ENCODE measurements around the gene AFF2.

The AFF2 gene

DNA sequence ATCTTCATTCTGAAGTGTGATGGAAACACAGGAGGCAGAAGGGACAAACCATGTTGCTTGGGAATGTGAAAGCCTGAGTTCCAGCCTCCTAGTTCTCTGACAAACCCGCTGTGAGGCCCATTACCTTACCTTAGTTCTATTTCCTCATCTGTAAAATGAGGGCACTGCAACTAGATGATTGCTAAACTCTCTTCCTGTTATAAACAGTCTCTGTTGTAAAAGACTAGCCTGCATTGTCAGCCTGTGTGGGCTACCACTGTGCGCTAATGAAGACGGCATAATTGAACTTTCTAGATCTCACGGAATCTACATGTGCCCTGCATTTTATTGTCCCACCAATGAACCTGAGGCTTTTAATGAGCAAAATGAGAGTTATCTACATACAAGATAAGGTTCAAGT lies 147.2 kb downstream of the AFF2 start:
- H3K4me2 ChIP-seq, result no peak overlapping the region
- H3K36me3 ChIP-seq (ENCODE audit: insufficient read depth), result no peaks in the 10 kb centered on the region
- no peaks in the 10 kb centered on the region for H3K27me3 ChIP-seq (ENCODE audit: insufficient read depth, low read depth)
- no peak overlapping the region for H3K9ac ChIP-seq
- no peaks in the 10 kb centered on the region for H3K79me2 ChIP-seq (ENCODE audit: insufficient read depth, low read depth)
- TF ChIP-seq, protein P1, sequence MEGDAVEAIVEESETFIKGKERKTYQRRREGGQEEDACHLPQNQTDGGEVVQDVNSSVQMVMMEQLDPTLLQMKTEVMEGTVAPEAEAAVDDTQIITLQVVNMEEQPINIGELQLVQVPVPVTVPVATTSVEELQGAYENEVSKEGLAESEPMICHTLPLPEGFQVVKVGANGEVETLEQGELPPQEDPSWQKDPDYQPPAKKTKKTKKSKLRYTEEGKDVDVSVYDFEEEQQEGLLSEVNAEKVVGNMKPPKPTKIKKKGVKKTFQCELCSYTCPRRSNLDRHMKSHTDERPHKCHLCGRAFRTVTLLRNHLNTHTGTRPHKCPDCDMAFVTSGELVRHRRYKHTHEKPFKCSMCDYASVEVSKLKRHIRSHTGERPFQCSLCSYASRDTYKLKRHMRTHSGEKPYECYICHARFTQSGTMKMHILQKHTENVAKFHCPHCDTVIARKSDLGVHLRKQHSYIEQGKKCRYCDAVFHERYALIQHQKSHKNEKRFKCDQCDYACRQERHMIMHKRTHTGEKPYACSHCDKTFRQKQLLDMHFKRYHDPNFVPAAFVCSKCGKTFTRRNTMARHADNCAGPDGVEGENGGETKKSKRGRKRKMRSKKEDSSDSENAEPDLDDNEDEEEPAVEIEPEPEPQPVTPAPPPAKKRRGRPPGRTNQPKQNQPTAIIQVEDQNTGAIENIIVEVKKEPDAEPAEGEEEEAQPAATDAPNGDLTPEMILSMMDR (conservative IDR thresholded peaks at IDR 0.05; ENCODE audit: low read depth, low read length), result no peak
- no peak overlapping the region for H3K4me3 ChIP-seq (IDR thresholded peaks at IDR 0.05; ENCODE audit: insufficient read depth, low read depth, low read length)
- no peaks in the 10 kb centered on the region for H4K20me1 ChIP-seq (ENCODE audit: insufficient read depth)
- no peaks in the 10 kb centered on the region for H3K4me1 ChIP-seq (ENCODE audit: low read depth, poor library complexity, severe bottlenecking)
- no peak overlapping the region for H3K27ac ChIP-seq
- no peak overlapping the region for H2AFZ ChIP-seq (ENCODE audit: low read depth)

GRCh38 chrX:148649145-148649795 lies 148.9 kb downstream of the AFF2 start:
- Histone ChIP-seq H3K9ac (no peak overlapping the region), H3K36me3 (ENCODE audit: insufficient read depth) (no peaks in the 10 kb centered on the region), H3K4me1 (ENCODE audit: low read depth, poor library complexity, severe bottlenecking) (no peaks in the 10 kb centered on the region), H3K79me2 (ENCODE audit: insufficient read depth, low read depth) (no peaks in the 10 kb centered on the region), H3K4me3 (IDR thresholded peaks at IDR 0.05; ENCODE audit: insufficient read depth, low read depth, low read length) (no peak overlapping the region), H3K27me3 (ENCODE audit: insufficient read depth, low read depth) (no peaks in the 10 kb centered on the region), H3K27ac (no peak overlapping the region), H3K4me2 (no peak overlapping the region), H4K20me1 (ENCODE audit: insufficient read depth) (no peaks in the 10 kb centered on the region), H2AFZ (ENCODE audit: low read depth) (no peak overlapping the region)
- TF ChIP-seq, protein P1 (conservative IDR thresholded peaks at IDR 0.05; ENCODE audit: low read depth, low read length), result no peak

DNA sequence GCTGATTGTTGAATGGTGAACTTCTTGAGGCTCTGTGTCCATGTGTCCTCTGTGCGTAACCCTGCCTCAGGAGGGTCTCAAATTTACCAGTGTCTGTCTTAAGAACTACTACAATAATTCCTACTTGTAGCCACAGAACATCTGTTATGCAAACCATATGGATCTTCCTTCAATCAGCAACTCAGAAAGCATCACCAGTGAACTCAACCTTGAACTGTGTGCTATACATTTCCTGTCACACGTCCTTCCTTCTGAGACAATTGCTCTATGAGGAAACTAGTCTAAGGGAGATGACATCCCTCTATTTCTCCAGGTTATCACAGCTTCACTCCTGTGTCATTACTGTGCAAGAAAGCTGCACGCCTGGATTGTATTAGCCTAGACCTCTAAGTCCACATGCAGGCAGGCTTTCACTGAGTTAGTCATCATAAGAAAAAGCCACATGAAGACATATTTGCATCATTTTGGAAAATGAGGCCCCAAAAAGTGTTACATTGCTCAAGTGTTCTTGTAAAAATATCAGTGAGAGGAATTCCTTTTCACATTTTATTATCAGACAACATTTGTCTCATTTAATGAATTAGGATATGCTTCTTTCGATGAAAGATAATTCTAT lies 157.8 kb downstream of the AFF2 start:
- H3K79me2 ChIP-seq (ENCODE audit: insufficient read depth, low read depth), result no peaks in the 10 kb centered on the region
- H3K27me3 ChIP-seq (ENCODE audit: insufficient read depth, low read depth), result no peaks in the 10 kb centered on the region
- H3K9ac ChIP-seq, result no peak overlapping the region
- H3K27ac ChIP-seq, result no peak overlapping the region
- H2AFZ ChIP-seq (ENCODE audit: low read depth), result no peak overlapping the region
- no peaks in the 10 kb centered on the region for H3K4me1 ChIP-seq (ENCODE audit: low read depth, poor library complexity, severe bottlenecking)
- H3K36me3 ChIP-seq (ENCODE audit: insufficient read depth), result no peaks in the 10 kb centered on the region
- TF ChIP-seq, protein P1 (conservative IDR thresholded peaks at IDR 0.05; ENCODE audit: low read depth, low read length), result no peak
- no peak overlapping the region for H3K4me2 ChIP-seq
- H3K4me3 ChIP-seq (IDR thresholded peaks at IDR 0.05; ENCODE audit: insufficient read depth, low read depth, low read length), result no peak overlapping the region
- no peaks in the 10 kb centered on the region for H4K20me1 ChIP-seq (ENCODE audit: insufficient read depth)

- no peak overlapping the region for H2AFZ ChIP-seq (ENCODE audit: low read depth)
- no peaks in the 10 kb centered on the region for H3K36me3 ChIP-seq (ENCODE audit: insufficient read depth)
- TF ChIP-seq, protein P1 (conservative IDR thresholded peaks at IDR 0.05; ENCODE audit: low read depth, low read length), result no peak
- no peak overlapping the region for H3K27ac ChIP-seq
- H3K79me2 ChIP-seq (ENCODE audit: insufficient read depth, low read depth), result no peaks in the 10 kb centered on the region
- H3K4me1 ChIP-seq (ENCODE audit: low read depth, poor library complexity, severe bottlenecking), result no peaks in the 10 kb centered on the region
- no peak overlapping the region for H3K4me2 ChIP-seq
- H3K9ac ChIP-seq, result no peak overlapping the region
- H4K20me1 ChIP-seq (ENCODE audit: insufficient read depth), result no peaks in the 10 kb centered on the region
- no peaks in the 10 kb centered on the region for H3K27me3 ChIP-seq (ENCODE audit: insufficient read depth, low read depth)
- H3K4me3 ChIP-seq (IDR thresholded peaks at IDR 0.05; ENCODE audit: insufficient read depth, low read depth, low read length), result no peak overlapping the region
These were observed 159.1 kb downstream of the AFF2 start for GRCh38 chrX:148659481-148659880.
